Jurkat, Clone E6-1 (cell line): ENCODE data around the gene NMNAT2.
"Not testable (repeated sequence)": the region's sequence is repeated elsewhere in the genome, so short reads cannot be mapped to it uniquely, and the experiment has no call there.

ENCODE experiments used
- DNase-seq: peaks from one replicate; pipeline ENCODE4 v3.0.0-alpha.2; 2011; ENCODE audit warnings: low read depth, low spot score
- H3K4me3 ChIP-seq: 2 replicates; pipeline ENCODE4 v1.5.1; 2011; ENCODE audit warnings: mild to moderate bottlenecking, low read length, control low read depth, moderate library complexity

NMNAT2 gene

DNA sequence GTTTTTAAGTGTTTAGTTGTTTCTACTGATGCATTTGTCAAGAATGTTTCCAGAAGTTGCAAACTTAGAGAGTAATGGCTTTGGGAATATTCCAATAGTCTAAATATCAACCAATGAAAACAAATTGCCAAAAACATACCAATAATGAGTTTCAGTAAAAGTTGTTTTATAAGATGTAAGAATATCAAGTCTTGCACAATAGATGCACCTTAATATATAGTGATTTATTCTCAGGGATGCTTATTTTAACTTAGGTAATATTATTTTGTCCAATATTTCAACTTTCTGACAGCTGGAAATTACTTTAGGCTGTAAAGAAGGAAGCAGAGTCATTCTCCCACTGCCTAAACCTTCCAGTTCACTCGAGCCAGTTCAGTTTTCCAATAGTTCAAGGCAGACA is 5.4 kb upstream of the NMNAT2 start:
- no peak overlapping the region for H3K4me3 ChIP-seq
- no peak for DNase-seq

DNA sequence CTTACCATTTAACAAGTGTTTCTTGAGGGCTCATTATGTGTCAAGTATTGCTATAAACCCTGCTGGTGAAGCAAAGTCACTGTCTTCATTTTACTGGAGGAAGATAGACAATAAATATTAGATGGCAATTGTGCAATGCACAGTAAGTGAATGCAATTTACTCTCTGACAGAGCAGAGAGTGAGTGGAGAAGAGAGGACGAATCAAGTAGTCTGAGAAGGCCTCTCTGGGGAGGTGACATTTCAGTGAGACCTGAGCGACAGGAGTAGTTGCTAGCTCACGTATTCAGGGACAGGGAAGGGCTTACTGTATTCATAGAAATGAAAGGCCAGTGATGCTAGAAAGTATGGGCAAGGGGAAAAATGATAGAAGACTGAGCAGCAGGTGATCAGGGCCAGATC is 1.2 kb upstream of the NMNAT2 start:
- H3K4me3 ChIP-seq: no peak overlapping the region
- DNase-seq: no peak

DNA sequence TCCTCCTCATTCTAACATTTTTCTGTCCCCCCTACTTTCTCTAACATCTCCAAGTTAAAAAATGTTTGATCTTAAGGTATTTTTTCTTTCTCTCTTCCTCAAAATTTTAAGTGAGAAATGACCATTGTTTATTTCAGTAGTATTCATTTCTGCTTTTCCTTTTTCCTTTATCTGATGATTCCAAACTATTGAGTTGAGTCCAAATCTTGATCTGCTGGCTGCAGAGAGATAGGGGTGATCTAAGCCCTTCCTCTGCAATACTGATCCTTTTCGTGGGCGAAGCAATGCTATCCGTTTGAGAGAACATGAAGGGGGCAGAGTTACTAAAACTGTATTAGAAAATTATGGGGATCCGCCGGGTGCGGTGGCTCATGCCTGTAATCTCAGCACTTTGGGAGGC is 516 bp upstream of the NMNAT2 start:
- no peak for DNase-seq
- no peak overlapping the region for H3K4me3 ChIP-seq

DNA sequence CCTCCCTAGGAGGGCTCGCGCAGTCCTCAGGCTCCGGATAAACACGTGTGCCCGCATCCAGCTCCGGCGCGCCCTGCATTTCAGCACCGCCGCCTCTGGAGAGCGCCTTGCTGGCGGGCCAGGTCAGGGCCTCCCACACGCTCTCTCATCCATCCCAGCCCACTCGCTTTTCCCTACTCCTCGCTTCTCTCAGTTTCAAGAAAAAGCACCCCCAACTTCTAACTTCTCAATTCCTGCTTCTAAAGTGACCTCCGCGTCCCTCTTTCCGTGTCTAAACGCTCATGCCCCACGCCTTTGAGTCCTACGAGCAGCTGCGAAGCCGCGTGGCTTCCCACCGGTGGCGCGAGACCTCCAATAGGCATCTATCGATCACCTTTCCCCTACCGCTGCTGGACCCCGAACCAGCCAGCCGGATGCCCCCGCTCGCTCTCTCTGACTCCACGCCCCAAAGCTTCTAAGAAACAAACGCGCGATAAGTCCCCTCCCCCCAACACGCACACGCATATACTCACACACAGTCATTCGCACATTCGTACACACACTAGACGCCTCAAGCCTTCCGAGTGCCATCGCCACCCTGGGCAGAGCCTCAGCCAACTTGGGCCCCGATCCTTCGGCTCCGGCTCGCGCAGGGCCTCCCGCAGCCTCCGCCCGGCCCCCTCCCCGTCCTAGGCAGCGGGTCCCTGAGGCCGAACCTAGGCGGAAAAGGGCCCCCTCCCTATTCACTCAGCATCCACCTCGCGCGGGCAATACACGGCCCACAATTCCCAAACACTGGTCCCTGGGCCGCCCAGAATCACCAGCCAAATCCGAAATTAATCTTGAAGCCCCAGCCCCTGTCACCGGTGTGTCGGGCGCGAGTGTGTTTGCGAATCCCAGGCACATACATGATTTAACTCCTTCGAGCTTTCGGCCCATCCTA is 1.1 kb downstream of the NMNAT2 start:
- H3K4me3 ChIP-seq: no peak overlapping the region
- peak; percentile 32 for DNase-seq

DNA sequence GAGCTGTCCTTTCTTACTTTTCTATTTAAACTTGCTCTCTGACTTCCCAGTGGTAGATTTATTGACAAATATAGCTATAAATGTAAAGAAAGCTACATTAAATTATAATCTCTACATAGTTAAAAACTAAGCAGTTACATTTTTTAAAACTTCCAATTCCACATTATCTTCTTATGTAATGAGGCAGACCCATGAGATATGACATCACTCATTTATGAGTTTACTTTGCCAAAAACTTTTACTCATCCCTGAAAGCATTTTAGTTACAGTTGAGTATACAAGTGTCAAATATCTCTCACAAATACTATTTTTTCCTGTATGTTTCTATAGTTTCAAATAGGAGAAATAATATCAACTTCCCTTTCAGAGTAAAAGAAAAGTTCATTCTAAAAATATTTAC is 3.8 kb downstream of the NMNAT2 start:
- no peak for DNase-seq

DNA sequence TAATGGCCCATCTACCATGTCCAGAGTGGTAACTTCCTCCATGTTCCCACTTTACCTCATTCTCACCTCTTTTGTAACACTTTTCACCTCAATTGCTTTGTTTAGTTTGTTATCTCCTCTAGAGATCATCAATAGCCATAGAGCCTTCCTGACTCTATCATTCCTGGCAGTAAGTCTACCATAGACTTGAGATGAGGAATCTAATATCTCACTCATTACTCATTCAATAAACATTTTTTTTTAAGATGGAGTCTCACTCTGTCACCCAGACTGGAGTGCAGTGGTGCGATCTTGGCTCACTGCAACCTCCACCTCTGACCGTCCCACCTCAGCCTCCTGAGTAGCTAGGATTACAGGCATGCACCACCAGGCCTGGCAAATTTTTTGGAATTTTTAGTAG is 7.1 kb downstream of the NMNAT2 start:
- no peak for DNase-seq
- H3K4me3 ChIP-seq: no peak overlapping the region

More for the DNA sequence above, 3.8 kb downstream of the NMNAT2 start:
- no peak overlapping the region for H3K4me3 ChIP-seq

DNA sequence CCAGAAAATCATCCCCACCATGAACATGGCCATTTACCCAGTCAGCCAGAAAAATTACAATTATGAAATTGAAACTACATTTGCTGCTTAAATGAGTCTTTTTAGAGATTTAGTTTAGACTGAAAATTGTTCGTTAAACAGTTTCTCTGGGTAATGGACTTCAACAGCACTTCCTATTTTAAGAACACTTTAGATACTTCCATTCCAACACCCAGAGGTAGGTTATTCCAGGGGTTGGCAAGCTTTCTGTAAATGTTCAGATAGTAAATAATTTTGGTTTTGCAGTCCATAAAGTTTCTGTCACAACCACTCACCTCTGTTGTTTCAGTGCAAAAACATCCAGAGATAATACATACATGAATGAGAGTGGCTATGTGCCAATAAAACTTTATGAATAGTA is 10.2 kb downstream of the NMNAT2 start:
- DNase-seq: no peak
- no peak overlapping the region for H3K4me3 ChIP-seq

DNA sequence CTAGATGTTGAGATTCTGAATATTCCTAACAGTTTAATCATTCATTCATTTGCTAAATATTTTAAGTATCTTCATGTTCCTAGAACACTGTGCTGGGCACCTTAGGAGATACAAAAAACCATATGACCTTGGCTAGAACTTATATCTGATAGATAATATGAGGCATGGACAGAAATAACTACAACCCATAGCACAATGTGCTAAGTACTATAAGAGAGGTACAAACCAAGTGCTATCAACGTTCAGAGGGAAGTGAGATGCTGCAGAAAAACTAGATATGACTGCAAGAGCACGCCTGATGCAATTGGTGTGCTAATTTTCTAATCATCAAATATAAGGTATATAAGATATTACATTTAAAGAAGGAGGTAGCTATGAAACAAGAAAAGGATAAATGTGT is 10.7 kb downstream of the NMNAT2 start:
- no peak overlapping the region for H3K4me3 ChIP-seq
- DNase-seq: no peak

DNA sequence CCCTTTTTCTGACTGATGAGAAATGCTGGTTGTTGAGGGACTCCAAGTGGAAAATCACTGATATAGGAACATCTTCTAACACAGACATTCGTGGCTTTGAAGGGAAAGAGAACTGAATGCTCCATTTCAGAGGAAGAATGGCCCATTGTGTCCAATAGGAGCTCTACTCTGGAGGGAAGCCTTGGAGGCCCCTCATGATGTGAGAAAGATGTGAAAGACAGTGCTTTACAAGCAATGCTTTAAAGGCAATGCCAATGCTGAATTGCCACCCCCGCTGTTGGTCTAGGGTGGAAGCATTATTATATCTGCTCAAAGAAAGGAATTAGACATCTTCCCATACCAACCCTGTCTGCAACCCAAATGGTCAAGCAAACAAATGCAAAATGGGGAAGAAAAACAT is 13.7 kb downstream of the NMNAT2 start:
- H3K4me3 ChIP-seq: no peak overlapping the region
- no peak for DNase-seq

DNA sequence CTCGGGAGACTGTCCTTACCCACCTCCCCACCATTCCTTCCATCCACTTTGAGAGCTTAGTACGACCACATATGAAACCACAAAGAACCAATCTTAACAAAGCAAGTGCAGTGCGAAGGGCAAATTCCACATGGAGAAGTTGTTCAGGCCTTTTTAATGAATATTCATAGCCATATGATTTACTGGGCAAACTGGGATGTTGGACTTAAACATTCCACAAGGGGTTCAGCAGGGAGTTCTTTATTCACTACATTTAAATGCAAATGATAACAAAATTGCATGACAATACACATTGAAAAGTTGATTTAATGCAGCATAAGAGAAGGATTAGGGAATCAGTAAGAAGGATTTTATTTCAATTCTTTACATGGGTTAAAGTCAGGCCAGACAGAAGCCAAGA is 14.7 kb downstream of the NMNAT2 start:
- no peak for DNase-seq
- H3K4me3 ChIP-seq: no peak overlapping the region

DNA sequence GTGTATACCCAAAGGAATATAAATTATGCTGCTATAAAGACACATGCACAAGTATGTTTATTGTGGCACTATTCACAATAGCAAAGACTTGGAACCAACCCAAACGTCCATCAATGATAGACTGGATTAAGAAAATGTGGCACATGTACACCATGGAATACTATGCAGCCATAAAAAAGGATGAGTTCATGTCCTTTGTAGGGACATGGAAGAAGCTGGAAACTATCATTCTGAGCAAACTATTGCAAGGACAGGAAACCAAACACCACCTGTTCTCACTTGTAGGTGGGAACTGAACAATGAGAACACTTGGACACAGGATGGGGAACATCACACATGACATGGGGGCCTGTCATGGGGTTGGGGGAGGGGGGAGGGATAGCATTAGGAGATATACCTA is 16.6 kb downstream of the NMNAT2 start:
- not testable (repeated sequence) for H3K4me3 ChIP-seq, DNase-seq

DNA sequence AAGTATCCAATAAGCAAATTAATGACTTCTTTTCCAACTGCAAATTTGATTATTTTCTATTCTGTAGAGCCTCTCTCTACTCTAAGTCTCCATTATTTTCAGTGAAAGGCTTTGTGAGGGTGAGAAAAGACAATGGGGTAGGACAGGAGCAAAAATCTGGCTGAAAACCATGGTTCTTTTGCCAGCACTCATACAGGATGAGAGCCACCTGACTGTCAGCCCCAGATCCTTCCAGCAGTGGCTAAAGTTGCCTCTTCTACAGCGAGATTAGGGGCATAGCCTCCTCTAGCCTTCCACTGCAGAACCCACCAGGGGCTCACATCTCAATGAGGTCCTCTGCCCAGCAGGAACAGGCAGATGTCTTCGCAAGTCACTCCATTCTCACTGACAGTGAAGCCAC is 23.7 kb downstream of the NMNAT2 start:
- no peak overlapping the region for H3K4me3 ChIP-seq
- no peak for DNase-seq

DNA sequence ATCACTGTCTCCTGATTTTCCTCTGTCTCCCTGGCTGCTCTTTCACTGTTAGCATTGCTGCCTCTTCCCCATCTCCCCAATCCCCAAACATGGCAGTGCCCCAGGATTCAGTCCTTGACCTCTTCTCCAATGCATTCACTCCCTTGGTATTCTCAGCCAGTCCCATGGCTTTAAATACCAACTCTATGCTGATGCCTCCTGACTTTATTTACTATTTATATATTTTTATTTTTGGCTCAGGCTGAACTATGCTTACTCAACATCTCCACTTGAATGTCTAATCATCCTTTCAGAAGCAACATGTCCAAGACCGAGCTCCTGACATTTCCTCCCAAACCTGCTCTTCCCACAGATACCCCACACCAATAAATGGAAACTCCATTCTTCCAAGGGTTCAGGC is 26.3 kb downstream of the NMNAT2 start:
- DNase-seq: no peak

DNA sequence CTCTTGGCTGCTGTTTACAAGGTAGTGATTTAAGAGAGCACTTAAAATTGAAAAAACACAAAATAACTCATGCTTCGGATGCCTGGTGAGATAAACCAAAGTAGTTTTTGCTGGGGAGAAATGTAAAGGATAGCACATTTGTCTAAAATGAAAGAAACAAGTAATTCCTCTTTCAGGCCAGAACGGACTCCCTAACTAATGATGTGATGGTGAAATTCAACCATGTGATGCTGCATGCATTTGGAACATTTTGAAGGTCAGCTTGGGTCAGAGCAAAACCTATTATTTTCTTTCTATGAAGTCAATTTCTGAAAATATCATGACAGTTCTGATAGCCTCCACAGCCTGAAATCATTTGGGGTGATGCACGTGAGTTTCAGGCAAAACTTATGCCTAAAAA is 27.6 kb downstream of the NMNAT2 start:
- no peak for DNase-seq

More for the DNA sequence above, 26.3 kb downstream of the NMNAT2 start:
- no peak overlapping the region for H3K4me3 ChIP-seq

DNA sequence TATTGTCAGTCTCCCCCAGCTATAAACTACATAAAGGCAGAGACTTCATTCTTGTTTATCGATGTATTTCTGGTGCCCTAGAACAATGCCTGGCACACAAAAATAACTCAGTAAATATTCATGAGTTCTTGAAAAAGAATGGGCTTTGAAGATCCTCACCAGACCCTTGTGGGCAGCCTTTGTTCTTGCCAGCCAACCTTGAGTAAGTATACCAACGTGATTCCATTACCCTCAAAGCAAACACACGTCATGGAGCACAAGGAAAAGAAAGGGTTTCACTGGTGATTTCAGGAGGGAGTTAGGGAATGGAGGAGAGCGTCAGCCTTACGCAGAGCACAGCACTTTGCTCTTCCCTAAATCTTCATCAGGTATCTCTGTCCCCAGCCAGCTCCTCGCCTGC is 29.4 kb downstream of the NMNAT2 start:
- H3K4me3 ChIP-seq: no peak overlapping the region
- no peak for DNase-seq

More for the DNA sequence above, 27.6 kb downstream of the NMNAT2 start:
- no peak overlapping the region for H3K4me3 ChIP-seq

DNA sequence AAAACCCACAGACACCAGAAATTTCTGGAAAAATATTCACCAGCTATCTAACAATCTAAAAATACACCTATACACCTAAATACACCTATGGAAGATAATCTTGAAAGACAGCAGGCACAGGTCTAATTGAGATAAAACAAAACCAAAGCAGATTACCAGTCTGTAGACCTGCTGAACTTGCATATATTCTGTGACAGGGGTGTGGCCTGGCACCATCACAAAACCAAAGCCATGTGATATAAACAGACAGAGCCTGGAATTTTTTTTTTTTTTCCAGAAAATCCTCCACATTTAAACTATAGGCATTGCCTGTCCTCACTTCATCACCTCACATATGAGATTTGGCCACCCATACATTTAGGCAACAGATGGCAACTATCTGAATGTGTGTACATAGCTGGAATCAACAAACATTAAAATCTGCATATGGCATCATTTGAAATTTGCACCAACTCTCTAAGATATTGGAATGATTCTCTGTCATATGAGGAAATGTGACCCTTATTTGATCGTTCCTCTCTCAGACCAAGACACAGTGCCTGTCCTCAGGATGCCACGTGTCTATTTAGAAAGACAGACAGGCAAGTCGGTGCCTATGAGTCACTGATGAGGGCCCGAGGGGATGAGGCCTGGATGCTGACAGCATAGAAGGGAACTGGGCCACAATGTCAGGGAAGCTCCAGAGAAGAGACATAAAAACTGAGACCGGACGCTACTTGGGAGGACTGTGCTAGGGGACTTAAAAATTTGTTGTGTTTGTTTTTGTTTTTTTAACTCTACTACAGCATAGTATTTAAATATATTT is 32.6 kb downstream of the NMNAT2 start:
- DNase-seq: no peak
- no peak overlapping the region for H3K4me3 ChIP-seq

DNA sequence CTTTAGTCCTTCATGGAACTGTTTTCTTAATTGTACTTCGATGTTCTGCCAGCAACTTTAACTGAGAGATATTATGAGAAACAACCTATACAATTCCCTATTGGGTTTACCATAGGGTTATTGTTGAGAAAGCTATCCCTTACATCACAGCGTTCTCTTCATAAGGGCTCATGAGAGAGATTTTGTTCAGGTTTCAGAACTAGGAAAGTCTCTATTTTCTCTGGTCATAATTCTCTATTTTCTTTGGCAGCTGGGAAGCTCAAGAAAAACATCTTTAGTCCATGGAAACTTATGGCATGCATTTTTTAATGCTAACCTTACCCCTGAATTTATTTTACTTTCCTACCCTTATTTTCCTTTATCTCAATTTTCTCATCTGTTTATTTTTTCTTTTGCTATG is 38.2 kb downstream of the NMNAT2 start:
- no peak for DNase-seq
- H3K4me3 ChIP-seq: no peak overlapping the region

DNA sequence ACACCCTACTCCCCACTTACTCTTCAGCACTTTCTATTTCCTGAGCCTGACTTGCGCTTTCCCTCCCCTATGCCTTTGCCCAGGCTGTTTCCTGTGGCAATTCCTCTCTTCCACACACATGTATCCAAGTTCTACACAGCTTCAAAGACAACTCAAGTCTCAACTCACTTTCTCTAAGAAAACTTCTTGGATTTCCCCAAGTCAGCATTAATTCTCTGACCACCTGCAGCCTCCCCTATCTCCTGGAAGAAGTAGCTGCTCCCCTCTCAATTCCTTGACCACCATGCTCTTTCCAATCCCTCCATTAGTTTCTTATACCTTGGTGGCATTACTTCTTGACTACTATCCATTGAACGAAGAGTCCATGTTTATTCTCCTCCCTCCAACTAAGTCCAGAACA is 42.8 kb downstream of the NMNAT2 start:
- no peak overlapping the region for H3K4me3 ChIP-seq
- no peak for DNase-seq

DNA sequence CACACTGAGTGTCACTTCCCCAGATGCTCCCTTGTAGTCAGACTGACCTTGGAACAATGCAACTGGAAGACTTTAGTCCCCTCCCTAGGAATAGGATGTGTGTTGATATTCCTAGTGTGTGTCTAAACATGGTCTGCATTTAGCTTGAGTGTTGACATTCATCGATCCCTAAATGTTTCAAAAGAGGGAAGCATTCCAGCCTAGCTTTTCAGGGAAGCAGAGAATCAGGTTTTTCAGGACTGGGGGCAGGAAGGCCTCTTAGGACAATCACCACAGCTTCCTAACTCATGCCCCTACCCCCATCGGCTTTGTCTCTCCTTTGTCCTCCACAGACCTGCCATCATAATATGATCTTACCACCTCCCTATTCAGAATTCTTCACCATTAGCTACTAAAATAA is 43.4 kb downstream of the NMNAT2 start:
- no peak overlapping the region for H3K4me3 ChIP-seq
- DNase-seq: no peak

DNA sequence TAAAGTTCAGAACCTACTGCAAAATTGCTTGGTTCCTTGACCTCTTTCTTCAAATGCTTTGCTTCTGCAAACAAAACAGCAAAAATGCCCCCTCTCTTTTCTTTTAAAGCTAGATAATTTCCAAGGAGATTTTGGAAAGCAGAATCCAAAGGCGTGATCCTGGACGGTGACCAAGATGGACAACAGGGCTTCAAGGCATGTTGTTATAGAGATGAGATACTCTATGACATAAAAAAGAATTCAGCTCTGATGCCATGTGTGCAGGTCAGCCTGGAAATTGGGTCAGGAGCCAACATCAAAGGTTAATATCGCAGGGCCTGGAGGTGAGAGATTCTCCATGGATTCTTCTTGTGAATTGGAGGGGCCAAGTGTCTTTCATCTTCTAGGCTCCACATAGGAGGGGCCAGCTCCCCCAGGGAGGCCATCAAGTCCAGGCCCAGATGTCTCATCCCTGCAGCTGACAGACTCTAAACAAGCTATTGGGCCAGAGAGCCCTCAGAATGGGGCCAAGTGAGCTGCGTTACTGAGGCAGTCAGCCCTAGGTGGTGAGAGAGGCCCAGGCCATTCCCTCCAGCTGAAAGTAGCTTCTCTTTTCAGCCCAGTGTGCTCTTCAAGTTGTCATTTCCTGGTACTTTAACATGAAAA is 45.5 kb downstream of the NMNAT2 start:
- no peak overlapping the region for H3K4me3 ChIP-seq
- no peak for DNase-seq
